H1 (cell line): ENCODE measurements around the gene PRMT3. TPM values are rescaled to one million over a fixed set of nuclear protein-coding genes. Genes with fewer than 3 reads are reported as not detected.

ENCODE experiments used
- BACH1 ChIP-seq: IDR thresholded peaks from 2 replicates; pipeline ENCODE4 v1.6.1; 2012; ENCODE audit warnings: low read length, improper control_type of control experiment
- FOSL1 ChIP-seq: IDR thresholded peaks from 2 replicates; pipeline ENCODE4 v1.6.1; 2011; ENCODE audit warnings: mild to moderate bottlenecking, low read depth, low read length, moderate library complexity; ENCODE audit not compliant: insufficient read depth
- GTF2F1 ChIP-seq: IDR thresholded peaks from 2 replicates; pipeline ENCODE4 v1.6.1; 2012; ENCODE audit warnings: low read depth, low read length, improper control_type of control experiment, borderline replicate concordance
- HDAC6 ChIP-seq: IDR thresholded peaks from one replicate; pipeline ENCODE4 v1.7.1; 2012; ENCODE audit warnings: low read depth, mild to moderate bottlenecking, inconsistent platforms, low read length, moderate library complexity
- KDM1A ChIP-seq: fragments of 200-600, 300-600 bp; sonication (generic); IDR thresholded peaks from 2 replicates; pipeline ENCODE4 v1.7.1; 2016; ENCODE audit warnings: mild to moderate bottlenecking, low read length, borderline replicate concordance
- MAX ChIP-seq: IDR thresholded peaks from 2 replicates; pipeline ENCODE4 v1.6.1; 2012; ENCODE audit warnings: inconsistent platforms
- NRF1 ChIP-seq: IDR thresholded peaks from 2 replicates; pipeline ENCODE4 v1.6.1; 2011; ENCODE audit warnings: mild to moderate bottlenecking, low read depth, low read length, improper control_type of control experiment
- RNF2 ChIP-seq: fragments of 200-900, 300-1000 bp; sonication (generic); IDR thresholded peaks from 2 replicates; pipeline ENCODE4 v1.7.1; 2016; ENCODE audit warnings: borderline replicate concordance, low read depth, mild to moderate bottlenecking, antibody characterized with exemption, low read length; ENCODE audit not compliant: poor library complexity, severe bottlenecking; ENCODE audit errors: missing control alignments
- RXRA ChIP-seq: IDR thresholded peaks from 2 replicates; pipeline ENCODE4 v1.6.1; 2011; ENCODE audit warnings: low read depth, mild to moderate bottlenecking, low read length, moderate library complexity; ENCODE audit not compliant: insufficient read depth
- SIRT6 ChIP-seq: IDR thresholded peaks from one replicate; pipeline ENCODE4 v1.7.1; 2012; ENCODE audit warnings: low read length, inconsistent platforms
- SIX5 ChIP-seq: IDR thresholded peaks from 2 replicates; pipeline ENCODE4 v1.6.1; 2011; ENCODE audit warnings: mild to moderate bottlenecking, low read depth, low read length
- SRF ChIP-seq: IDR thresholded peaks from 2 replicates; pipeline ENCODE4 v1.6.1; 2011; ENCODE audit warnings: mild to moderate bottlenecking, low read depth, low read length, moderate library complexity
- SUZ12 ChIP-seq: fragments of 200-600 bp; sonication (generic); IDR thresholded peaks from 2 replicates; pipeline ENCODE4 v1.6.1; 2012; ENCODE audit warnings: mild to moderate bottlenecking, inconsistent platforms, low read length, moderate library complexity, mixed read lengths
- TAF1 ChIP-seq: IDR thresholded peaks from 2 replicates; pipeline ENCODE4 v1.6.1; 2011; ENCODE audit warnings: mild to moderate bottlenecking, low read depth, low read length
- TBP ChIP-seq: IDR thresholded peaks from 2 replicates; pipeline ENCODE4 v1.6.1; 2011; ENCODE audit warnings: low read depth, low read length, improper control_type of control experiment
- TCF12 ChIP-seq: IDR thresholded peaks from 2 replicates; pipeline ENCODE4 v1.6.1; 2011; ENCODE audit warnings: low read depth, mild to moderate bottlenecking, low read length
- USF2 ChIP-seq: IDR thresholded peaks from 2 replicates; pipeline ENCODE4 v1.6.1; 2011; ENCODE audit warnings: low read length, improper control_type of control experiment
- polyA plus RNA-seq, 7 experiments: library from polyadenylated mRNA; depleted of rRNA in 3 of 7; stranded (reverse) in 5 of 7; unstranded in 2 of 7; fragments of >200 nt in 5 of 7; fragments of 200-250 nt in 2 of 7; gene quantifications; 1 replicate in 5 of 7; 2 replicates in 1 of 7; 4 replicates in 1 of 7; pipeline versions ENCODE4 v1.2.1 to v1.2.3, GENCODE V29; 2011 to 2013; ENCODE audit warnings: missing spikeins in 2 of 7, mixed read lengths in 2 of 7
- total RNA-seq: library from RNA; stranded (reverse); fragmentation: NEBNext Ultra II Directional; extraction: Animal tissue kit (Norgen Biotek cat#: 25700); gene quantifications from 2 replicates; pipeline ENCODE4 v1.2.1, GENCODE V29; 2021

The PRMT3 gene
- total and polyA plus RNA-seq, 2 of the 8 experiments (the other 6 are each of a cell fraction or from before 2014, with no cell fraction given): 11.2 to 26.5 TPM

GRCh38 chr11:20363500-20364340 is 23.8 kb upstream of the PRMT3 start, which contains the start of gene HTATIP2 (continued):
- TF ChIP-seq SIX5: no peak
- TF ChIP-seq NRF1: no peak
- no peak for TF ChIP-seq HDAC6
- no peak for TF ChIP-seq TCF12
- no peak for TF ChIP-seq GTF2F1
- TF ChIP-seq MAX: peak; percentile 99
- peak; percentile 66 for TF ChIP-seq USF2
- TF ChIP-seq BACH1: peak; percentile 97
- TF ChIP-seq SIRT6: no peak
- TF ChIP-seq KDM1A: no peak
- no peak for TF ChIP-seq RXRA
- no peak for TF ChIP-seq SUZ12
- TF ChIP-seq FOSL1: no peak
- TF ChIP-seq TBP: 0 out of 2 replicates have a peak, but pooled peaks have one; percentile 34
- TF ChIP-seq SRF: no peak
- no peak for TF ChIP-seq RNF2
- peak; percentile 62 for TF ChIP-seq TAF1
